Panc1 (cell line): ENCODE data around the gene ASL. TPM values are rescaled to one million over a fixed set of nuclear protein-coding genes. Genes with fewer than 3 reads are reported as not detected.

ENCODE experiments used
- ATAC-seq: fragments of 200-7000 bp; cut with Tn5 transposase; 2 replicates; pipeline ENCODE4 v1.9.1; 2020; ENCODE audit warnings: mild to moderate bottlenecking, moderate library complexity
- BruUV-seq: library from RNA; stranded (reverse); fragments of 400-500 nt; replicated peaks from 2 replicates; lab custom pipeline; 2021; lab: Mats Ljungman, UMichigan
- CTCF ChIA-PET: fragments of 300-600 bp; sonication (Branson Sonifier 250); formaldehyde crosslinking; loops from one replicate; lab custom pipeline; 2022; ENCODE audit warnings: antibody characterized with exemption; lab: Charles Lee
- POLR2A ChIA-PET: fragments of 300-600 bp; sonication (Branson Sonifier 250); formaldehyde crosslinking; loops from one replicate; lab custom pipeline; 2022; ENCODE audit warnings: antibody characterized with exemption; lab: Charles Lee
- DNase-seq: peaks from one replicate; pipeline ENCODE4 v3.0.0-alpha.2; 2010; ENCODE audit warnings: low read depth, low spot score
- H3K27ac ChIP-seq: 2 replicates; pipeline ENCODE4 v1.5.1; 2011; ENCODE audit warnings: mild to moderate bottlenecking, low read length, inconsistent platforms
- H3K27me3 ChIP-seq: fragments of 200-500 bp; sonication (Bioruptor generic); 2 replicates; pipeline ENCODE4 v1.6.0; 2014; ENCODE audit warnings: low read length, inconsistent platforms; ENCODE audit not compliant: control insufficient read depth, insufficient read depth
- H3K36me3 ChIP-seq: fragments of 200-500 bp; sonication (Bioruptor generic); 2 replicates; pipeline ENCODE4 v1.5.1; 2014; ENCODE audit warnings: inconsistent platforms, mild to moderate bottlenecking, low read length, moderate library complexity; ENCODE audit not compliant: control insufficient read depth, insufficient read depth
- H3K4me1 ChIP-seq: 2 replicates; pipeline ENCODE4 v1.5.1; 2011; ENCODE audit warnings: inconsistent platforms, mild to moderate bottlenecking, low read length, moderate library complexity; ENCODE audit not compliant: control insufficient read depth, insufficient read depth
- H3K4me3 ChIP-seq, 2 experiments: 2 replicates each; pipeline ENCODE4 v1.5.1; 2011 to 2012; ENCODE audit warnings: low read depth in 2 of 2, low read length in 2 of 2, mild to moderate bottlenecking in 2 of 2, inconsistent platforms in 1 of 2, moderate library complexity in 1 of 2
- H3K9me3 ChIP-seq: fragments of 200-500 bp; sonication (Bioruptor generic); 2 replicates; pipeline ENCODE4 v1.5.1; 2014; ENCODE audit warnings: low read depth, mild to moderate bottlenecking, inconsistent platforms, low read length, moderate library complexity; ENCODE audit not compliant: control insufficient read depth, insufficient read depth
- POLR2AphosphoS5 ChIP-seq: IDR thresholded peaks from 2 replicates; pipeline ENCODE4 v1.6.1; 2012; ENCODE audit warnings: mild to moderate bottlenecking, low read depth, low read length, moderate library complexity
- SIN3A ChIP-seq: IDR thresholded peaks from 2 replicates; pipeline ENCODE4 v1.6.1; 2012; ENCODE audit warnings: low read depth, mild to moderate bottlenecking, low read length, moderate library complexity, borderline replicate concordance; ENCODE audit not compliant: insufficient read depth
- TCF7L2 ChIP-seq: IDR thresholded peaks from 2 replicates; pipeline ENCODE4 v1.6.1; 2011; ENCODE audit warnings: mild to moderate bottlenecking, low read depth, low read length, inconsistent platforms
- in situ Hi-C: cut with HindIII; loops from 2 replicates; pipeline ENCODE4 v1.10.0; 2016; ENCODE audit warnings: low sequenced_read_pairs, low pct_unique_long_range_greater_than_20kb
- intact Hi-C: fragments of 100-400 bp; cut with micrococcal nuclease; formaldehyde crosslinking; loops from one replicate; pipeline ENCODE4 v1.10.0; 2022; ENCODE audit not compliant: unreplicated experiment
- total RNA-seq: library from RNA; stranded (reverse); gene quantifications from one replicate; pipeline ENCODE4 v1.2.1, GENCODE V29; 2021; ENCODE audit not compliant: unreplicated experiment
- TF ChIP-seq, protein P1 (sequence below): fragments of 450-650 bp; IDR thresholded peaks from 2 replicates; pipeline ENCODE4 v1.5.1; 2017; ENCODE audit warnings: mild to moderate bottlenecking
- TF ChIP-seq, protein P2 (sequence below), 2 experiments: IDR thresholded peaks; 2 replicates each; pipeline ENCODE4 v1.6.1; 2011 to 2012; ENCODE audit warnings: low read depth in 2 of 2, control low read depth in 1 of 2, low read length in 1 of 2, mild to moderate bottlenecking in 1 of 2, moderate library complexity in 1 of 2; ENCODE audit not compliant: insufficient read depth in 1 of 2

The ASL gene
- total RNA-seq, 1 experiment from 2014 or later: 34.3 TPM

DNA sequence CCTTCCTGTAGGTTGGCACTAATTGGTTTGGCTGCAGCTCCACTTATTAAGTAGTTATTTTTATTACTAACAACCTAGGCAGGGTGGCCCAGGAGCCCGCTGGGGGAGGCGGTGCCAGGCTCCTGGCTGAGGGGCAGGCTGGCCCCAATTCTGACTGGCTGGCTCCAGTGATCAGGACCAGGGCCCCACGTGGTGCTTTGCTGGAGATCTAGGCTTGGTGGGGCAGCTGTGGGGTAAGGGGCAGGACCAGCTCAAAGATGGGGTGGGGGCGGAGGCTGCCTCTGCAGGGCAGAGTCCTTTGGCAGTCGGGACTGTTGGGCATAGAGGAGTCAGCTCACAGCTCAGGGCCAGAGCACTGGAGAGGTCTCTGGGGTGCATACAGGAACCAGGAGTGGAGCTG lies 2.4 kb downstream of the ASL start:
- no peak overlapping the region; a peak in 1 of 4 replicates for H3K4me3 ChIP-seq
- no TSS peak for BruUV-seq
- no peaks in the 10 kb centered on the region for H3K27me3 ChIP-seq
- in situ Hi-C loops: no loop called here
- no peaks in the 10 kb centered on the region for H3K9me3 ChIP-seq
- TF ChIP-seq, protein P1, sequence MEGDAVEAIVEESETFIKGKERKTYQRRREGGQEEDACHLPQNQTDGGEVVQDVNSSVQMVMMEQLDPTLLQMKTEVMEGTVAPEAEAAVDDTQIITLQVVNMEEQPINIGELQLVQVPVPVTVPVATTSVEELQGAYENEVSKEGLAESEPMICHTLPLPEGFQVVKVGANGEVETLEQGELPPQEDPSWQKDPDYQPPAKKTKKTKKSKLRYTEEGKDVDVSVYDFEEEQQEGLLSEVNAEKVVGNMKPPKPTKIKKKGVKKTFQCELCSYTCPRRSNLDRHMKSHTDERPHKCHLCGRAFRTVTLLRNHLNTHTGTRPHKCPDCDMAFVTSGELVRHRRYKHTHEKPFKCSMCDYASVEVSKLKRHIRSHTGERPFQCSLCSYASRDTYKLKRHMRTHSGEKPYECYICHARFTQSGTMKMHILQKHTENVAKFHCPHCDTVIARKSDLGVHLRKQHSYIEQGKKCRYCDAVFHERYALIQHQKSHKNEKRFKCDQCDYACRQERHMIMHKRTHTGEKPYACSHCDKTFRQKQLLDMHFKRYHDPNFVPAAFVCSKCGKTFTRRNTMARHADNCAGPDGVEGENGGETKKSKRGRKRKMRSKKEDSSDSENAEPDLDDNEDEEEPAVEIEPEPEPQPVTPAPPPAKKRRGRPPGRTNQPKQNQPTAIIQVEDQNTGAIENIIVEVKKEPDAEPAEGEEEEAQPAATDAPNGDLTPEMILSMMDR: no peak
- TF ChIP-seq SIN3A: no peak
- ATAC-seq: no peak
- H3K27ac ChIP-seq: no peak overlapping the region
- H3K4me1 ChIP-seq: peaks cover 7% of the 10 kb centered on the region
- ChIA-PET POLR2A (interaction anchor here (0.5 kb wide), 1 partner anchor 510 kb away, joined by 9 read pairs; no protein-coding TSS in a partner anchor), CTCF (no interaction called here)
- no peak for DNase-seq
- intact Hi-C loops: no loop called here
- no peaks in the 10 kb centered on the region for H3K36me3 ChIP-seq

DNA sequence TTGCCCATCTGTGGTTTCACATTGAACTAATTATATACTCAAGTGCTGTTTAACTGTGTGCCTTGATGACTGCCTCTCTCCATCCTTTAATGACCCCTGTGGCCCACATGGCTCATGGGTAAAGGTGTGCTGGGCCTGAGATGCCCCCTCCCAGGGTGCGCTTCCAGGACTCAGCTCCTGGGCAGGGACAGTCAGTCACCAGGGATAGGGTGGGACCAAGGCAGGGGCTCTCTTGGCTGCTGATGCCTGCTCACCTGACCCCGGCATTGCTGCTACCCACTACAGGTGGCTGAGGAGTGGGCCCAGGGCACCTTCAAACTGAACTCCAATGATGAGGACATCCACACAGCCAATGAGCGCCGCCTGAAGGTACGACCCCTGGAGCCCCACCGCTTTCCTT lies 6.5 kb downstream of the ASL start:
- CTCF ChIA-PET: no interaction called here
- intact Hi-C loops: no loop called here
- Histone ChIP-seq H3K4me3 (no peak overlapping the region), H3K27me3 (no peaks in the 10 kb centered on the region), H3K4me1 (no peaks in the 10 kb centered on the region), H3K9me3 (no peaks in the 10 kb centered on the region), H3K27ac (no peak overlapping the region), H3K36me3 (no peaks in the 10 kb centered on the region)
- POLR2A ChIA-PET: interaction anchor here (0.5 kb wide), 1 partner anchor 51 kb away, joined by 3 read pairs; no protein-coding TSS in a partner anchor
- in situ Hi-C loops: no loop called here
- BruUV-seq: no TSS peak
- TF ChIP-seq TCF7L2: no peak
- no peak for TF ChIP-seq SIN3A
- TF ChIP-seq, protein P1: no peak
- TF ChIP-seq, protein P2, sequence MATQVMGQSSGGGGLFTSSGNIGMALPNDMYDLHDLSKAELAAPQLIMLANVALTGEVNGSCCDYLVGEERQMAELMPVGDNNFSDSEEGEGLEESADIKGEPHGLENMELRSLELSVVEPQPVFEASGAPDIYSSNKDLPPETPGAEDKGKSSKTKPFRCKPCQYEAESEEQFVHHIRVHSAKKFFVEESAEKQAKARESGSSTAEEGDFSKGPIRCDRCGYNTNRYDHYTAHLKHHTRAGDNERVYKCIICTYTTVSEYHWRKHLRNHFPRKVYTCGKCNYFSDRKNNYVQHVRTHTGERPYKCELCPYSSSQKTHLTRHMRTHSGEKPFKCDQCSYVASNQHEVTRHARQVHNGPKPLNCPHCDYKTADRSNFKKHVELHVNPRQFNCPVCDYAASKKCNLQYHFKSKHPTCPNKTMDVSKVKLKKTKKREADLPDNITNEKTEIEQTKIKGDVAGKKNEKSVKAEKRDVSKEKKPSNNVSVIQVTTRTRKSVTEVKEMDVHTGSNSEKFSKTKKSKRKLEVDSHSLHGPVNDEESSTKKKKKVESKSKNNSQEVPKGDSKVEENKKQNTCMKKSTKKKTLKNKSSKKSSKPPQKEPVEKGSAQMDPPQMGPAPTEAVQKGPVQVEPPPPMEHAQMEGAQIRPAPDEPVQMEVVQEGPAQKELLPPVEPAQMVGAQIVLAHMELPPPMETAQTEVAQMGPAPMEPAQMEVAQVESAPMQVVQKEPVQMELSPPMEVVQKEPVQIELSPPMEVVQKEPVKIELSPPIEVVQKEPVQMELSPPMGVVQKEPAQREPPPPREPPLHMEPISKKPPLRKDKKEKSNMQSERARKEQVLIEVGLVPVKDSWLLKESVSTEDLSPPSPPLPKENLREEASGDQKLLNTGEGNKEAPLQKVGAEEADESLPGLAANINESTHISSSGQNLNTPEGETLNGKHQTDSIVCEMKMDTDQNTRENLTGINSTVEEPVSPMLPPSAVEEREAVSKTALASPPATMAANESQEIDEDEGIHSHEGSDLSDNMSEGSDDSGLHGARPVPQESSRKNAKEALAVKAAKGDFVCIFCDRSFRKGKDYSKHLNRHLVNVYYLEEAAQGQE (IDR thresholded peaks at IDR 0.05; ENCODE audit: insufficient read depth in 1 of 2, low read depth in 2 of 2, low read length in 1 of 2): no peak
- no peak for TF ChIP-seq POLR2AphosphoS5
- ATAC-seq: no peak
- DNase-seq: no peak
